Cardiac muscle cell (in vitro differentiated cells and primary cell): ENCODE results near the gene ASB1. TPM values are rescaled to one million over a fixed set of nuclear protein-coding genes. Genes with fewer than 3 reads are reported as not detected.

ENCODE experiments used
- DNase-seq, 2 donors: peaks; one replicate each; pipeline versions ENCODE4 v3.0.0 to v3.0.0-alpha.2; 2010 to 2017; ENCODE audit warnings: low read depth in 1 of 2, low spot score in 1 of 2
- H3K27ac ChIP-seq: fragments of 200-600 bp; sonication (generic); 2 replicates; pipeline ENCODE4 v1.5.1; 2016
- H3K27me3 ChIP-seq: fragments of 200-600 bp; sonication (generic); 2 replicates; pipeline ENCODE4 v1.6.0; 2016; ENCODE audit warnings: control low read depth
- H3K36me3 ChIP-seq: fragments of 200-600 bp; sonication (generic); 2 replicates; pipeline ENCODE4 v1.5.1; 2016; ENCODE audit warnings: control low read depth
- H3K4me1 ChIP-seq: fragments of 200-600 bp; sonication (generic); 2 replicates; pipeline ENCODE4 v1.8.1; 2017; ENCODE audit warnings: low read depth, mild to moderate bottlenecking, mixed run types
- H3K4me3 ChIP-seq: fragments of 200-600 bp; sonication (generic); 2 replicates; pipeline ENCODE4 v1.5.1; 2016; ENCODE audit warnings: mild to moderate bottlenecking
- H3K9me3 ChIP-seq: fragments of 200-600 bp; sonication (generic); 2 replicates; pipeline ENCODE4 v1.5.1; 2017; ENCODE audit warnings: low read depth, mild to moderate bottlenecking, control low read depth
- CTCF ChIP-seq: IDR thresholded peaks from 2 replicates; pipeline ENCODE4 v1.5.1; 2012; ENCODE audit warnings: low read depth, mild to moderate bottlenecking, low read length
- polyA plus RNA-seq: library from polyadenylated mRNA; unstranded; fragments of >200 nt; fragmentation: Nextera tagmentation; extraction: Ambion mirVana; gene quantifications from 2 replicates; pipeline ENCODE4 v1.2.1, GENCODE V29; 2016
- total RNA-seq: library from RNA; depleted of rRNA; stranded (reverse); fragments of >200 nt; gene quantifications from 2 replicates; pipeline ENCODE4 v1.2.3, GENCODE V29; 2016

The ASB1 gene
- total and polyA plus RNA-seq, 2 experiments from 2014 or later = 16.7 TPM

- H3K9me3 ChIP-seq = no peaks in the 10 kb centered on the region
- TF ChIP-seq CTCF = no peak
- DNase-seq = no peak
- no peak overlapping the region for H3K4me3 ChIP-seq
- no peaks in the 10 kb centered on the region for H3K27me3 ChIP-seq
- peaks cover 3% of the 10 kb centered on the region for H3K4me1 ChIP-seq
- H3K27ac ChIP-seq = no peak overlapping the region
- H3K36me3 ChIP-seq = no peaks in the 10 kb centered on the region
Measured at GRCh38 chr2:238388794-238389193, 37.9 kb upstream of the ASB1 start.

- peak in 1 of 2 donors; percentile 25 for DNase-seq
- no peak for TF ChIP-seq CTCF
- Histone ChIP-seq H3K36me3 (no peaks in the 10 kb centered on the region), H3K27me3 (no peaks in the 10 kb centered on the region), H3K4me3 (no peak overlapping the region), H3K27ac (peak overlapping the region; percentile 91), H3K4me1 (peaks cover 3% of the 10 kb centered on the region), H3K9me3 (no peaks in the 10 kb centered on the region)
Measured at GRCh38 chr2:238389988-238390589, 36.6 kb upstream of the ASB1 start.

GRCh38 chr2:238391042-238391689, 35.6 kb upstream of the ASB1 start:
- DNase-seq = no peak
- Histone ChIP-seq H3K4me3 (no peak overlapping the region), H3K36me3 (no peaks in the 10 kb centered on the region), H3K4me1 (peaks cover 3% of the 10 kb centered on the region), H3K27ac (no peak overlapping the region), H3K9me3 (no peaks in the 10 kb centered on the region), H3K27me3 (no peaks in the 10 kb centered on the region)
- no peak for TF ChIP-seq CTCF

DNA sequence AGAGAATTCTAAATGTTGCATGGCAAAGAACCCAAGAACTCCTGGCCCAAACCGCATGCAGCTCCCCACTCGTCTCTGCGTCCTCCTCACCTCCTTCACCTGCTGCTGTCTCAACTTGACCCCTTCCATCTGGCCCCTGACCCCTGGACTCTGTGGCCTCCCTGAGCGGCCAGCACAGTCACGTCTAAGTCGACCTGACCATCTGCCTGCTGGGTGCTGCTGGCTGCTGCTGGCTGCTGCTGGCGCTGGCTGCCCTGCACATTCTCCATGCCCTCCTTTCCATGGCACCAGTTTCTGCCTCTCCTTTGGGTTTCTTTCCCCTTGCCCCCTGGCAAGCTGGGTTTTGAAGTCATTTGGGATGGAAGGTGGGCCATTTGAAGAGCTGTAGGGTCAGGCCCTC, 30.1 kb upstream of the ASB1 start:
- no peak for DNase-seq
- peaks cover 6% of the 10 kb centered on the region for H3K36me3 ChIP-seq

DNA sequence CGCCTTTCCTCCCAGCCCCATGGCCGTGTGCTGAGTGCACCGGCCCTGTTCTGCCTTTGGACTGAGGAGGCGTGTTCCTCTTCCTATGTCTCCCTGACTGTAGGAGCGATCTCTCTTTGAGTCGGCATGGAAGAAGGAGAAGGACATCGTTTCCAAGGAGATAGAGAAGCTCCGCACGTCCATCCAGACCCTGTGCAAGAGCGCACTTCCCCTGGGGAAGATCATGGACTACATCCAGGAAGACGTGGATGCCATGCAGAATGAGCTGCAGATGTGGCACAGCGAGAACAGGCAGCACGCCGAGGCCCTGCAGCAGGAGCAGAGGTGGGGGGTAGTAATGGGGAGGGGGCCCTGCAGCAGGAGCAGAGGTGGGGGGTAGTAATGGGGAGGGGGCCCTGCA, 29.4 kb upstream of the ASB1 start:
- no peak overlapping the region for H3K27ac ChIP-seq
- no peaks in the 10 kb centered on the region for H3K27me3 ChIP-seq
- no peak for TF ChIP-seq CTCF
- no peaks in the 10 kb centered on the region for H3K9me3 ChIP-seq
- peaks cover 6% of the 10 kb centered on the region for H3K36me3 ChIP-seq
- H3K4me3 ChIP-seq = no peak overlapping the region
- no peak for DNase-seq
- no peaks in the 10 kb centered on the region for H3K4me1 ChIP-seq

More for the DNA sequence above, 30.1 kb upstream of the ASB1 start:
- Histone ChIP-seq H3K27ac (no peak overlapping the region), H3K9me3 (no peaks in the 10 kb centered on the region), H3K4me1 (no peaks in the 10 kb centered on the region), H3K27me3 (no peaks in the 10 kb centered on the region), H3K4me3 (no peak overlapping the region)
- no peak for TF ChIP-seq CTCF
